NB4 (cell line): ENCODE results near the gene RETREG1.
"Not testable (repeated sequence)": the region's sequence is repeated elsewhere in the genome, so short reads cannot be mapped to it uniquely, and the experiment has no call there.

Source experiments
- MYC ChIP-seq: IDR thresholded peaks from 2 replicates; pipeline ENCODE4 v1.6.1; 2011; ENCODE audit warnings: low read depth, low read length
- POLR2A ChIP-seq: IDR thresholded peaks from 2 replicates; pipeline ENCODE4 v1.6.1; 2011; ENCODE audit warnings: mild to moderate bottlenecking; ENCODE audit not compliant: insufficient read length; ENCODE audit errors: extremely low read depth
- TF ChIP-seq, protein P1 (sequence below): IDR thresholded peaks from one replicate; pipeline ENCODE4 v1.5.1; 2012; ENCODE audit warnings: low read depth, low read length

DNA sequence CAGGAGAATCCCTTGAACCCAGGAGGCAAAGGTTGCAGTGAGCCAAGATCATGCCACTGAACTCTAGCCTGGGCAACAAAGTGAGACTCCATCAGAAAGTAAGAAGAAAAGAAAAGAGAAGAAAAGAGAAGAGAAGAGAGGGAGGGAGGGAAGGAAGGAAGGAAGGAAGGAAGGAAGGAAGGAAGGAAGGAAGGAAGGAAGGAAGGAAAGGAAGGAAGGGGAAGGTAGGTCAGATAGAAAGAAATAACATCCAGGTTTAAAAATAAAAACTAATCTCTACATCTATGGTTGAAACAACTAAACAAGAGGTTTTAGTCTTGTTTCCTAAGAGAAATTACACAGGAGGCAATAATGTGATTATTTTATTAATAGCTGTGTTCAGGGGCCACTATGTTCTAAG is 75.2 kb downstream of the RETREG1 start:
- TF ChIP-seq POLR2A, MYC: not testable (repeated sequence)
- TF ChIP-seq, protein P1, sequence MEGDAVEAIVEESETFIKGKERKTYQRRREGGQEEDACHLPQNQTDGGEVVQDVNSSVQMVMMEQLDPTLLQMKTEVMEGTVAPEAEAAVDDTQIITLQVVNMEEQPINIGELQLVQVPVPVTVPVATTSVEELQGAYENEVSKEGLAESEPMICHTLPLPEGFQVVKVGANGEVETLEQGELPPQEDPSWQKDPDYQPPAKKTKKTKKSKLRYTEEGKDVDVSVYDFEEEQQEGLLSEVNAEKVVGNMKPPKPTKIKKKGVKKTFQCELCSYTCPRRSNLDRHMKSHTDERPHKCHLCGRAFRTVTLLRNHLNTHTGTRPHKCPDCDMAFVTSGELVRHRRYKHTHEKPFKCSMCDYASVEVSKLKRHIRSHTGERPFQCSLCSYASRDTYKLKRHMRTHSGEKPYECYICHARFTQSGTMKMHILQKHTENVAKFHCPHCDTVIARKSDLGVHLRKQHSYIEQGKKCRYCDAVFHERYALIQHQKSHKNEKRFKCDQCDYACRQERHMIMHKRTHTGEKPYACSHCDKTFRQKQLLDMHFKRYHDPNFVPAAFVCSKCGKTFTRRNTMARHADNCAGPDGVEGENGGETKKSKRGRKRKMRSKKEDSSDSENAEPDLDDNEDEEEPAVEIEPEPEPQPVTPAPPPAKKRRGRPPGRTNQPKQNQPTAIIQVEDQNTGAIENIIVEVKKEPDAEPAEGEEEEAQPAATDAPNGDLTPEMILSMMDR = not testable (repeated sequence)
